Activated CD4-positive, alpha-beta T cell treated with anti-CD3 and anti-CD28 coated beads for 36 hours (primary cell): ENCODE results near the gene ABCA13. TPM values are rescaled to one million over a fixed set of nuclear protein-coding genes. Genes with fewer than 3 reads are reported as not detected.
"Not testable (repeated sequence)": the region's sequence is repeated elsewhere in the genome, so short reads cannot be mapped to it uniquely, and the experiment has no call there.

ENCODE experiments used
- ATAC-seq: fragments of 200-7000 bp; cut with Tn5 transposase; one replicate; pipeline ENCODE4 v1.10.0; 2021; ENCODE audit warnings: mild to moderate bottlenecking, moderate library complexity
- CTCF ChIA-PET: fragments of 350-600 bp; sonication (Branson Sonifier 250); formaldehyde crosslinking; loops from one replicate; lab custom pipeline; 2021; ENCODE audit warnings: antibody characterized with exemption; lab: Charles Lee
- POLR2A ChIA-PET: fragments of 350-600 bp; sonication (Branson Sonifier 250); formaldehyde crosslinking; loops from one replicate; lab custom pipeline; 2021; ENCODE audit warnings: antibody characterized with exemption, inconsistent platforms; lab: Charles Lee
- DNase-seq: peaks from one replicate; pipeline ENCODE4 v3.0.0-alpha.2; 2020
- H3K27ac Mint-ChIP-seq: one replicate; pipeline ENCODE4 v1.8.0; 2021; ENCODE audit warnings: mixed read lengths
- H3K27me3 Mint-ChIP-seq: one replicate; pipeline ENCODE4 v1.8.0; 2021; ENCODE audit warnings: mixed read lengths
- H3K36me3 Mint-ChIP-seq: one replicate; pipeline ENCODE4 v1.8.0; 2021; ENCODE audit warnings: low read depth, mixed read lengths
- H3K4me1 Mint-ChIP-seq: one replicate; pipeline ENCODE4 v1.8.0; 2021; ENCODE audit warnings: mixed read lengths
- H3K4me3 Mint-ChIP-seq: one replicate; pipeline ENCODE4 v1.8.0; 2021; ENCODE audit warnings: mild to moderate bottlenecking, moderate library complexity, mixed read lengths
- H3K9me3 Mint-ChIP-seq: one replicate; pipeline ENCODE4 v1.8.0; 2021; ENCODE audit warnings: low read depth, mixed read lengths
- intact Hi-C, 2 experiments: fragments of 100-400 bp; cut with DNase I in 1 of 2; cut with micrococcal nuclease in 1 of 2; formaldehyde crosslinking; loops; one replicate each; pipeline versions ENCODE4 v1.14.2 to v1.15.1; 2022 to 2024; cut with DNase I, micrococcal nuclease
- total RNA-seq, 2 experiments: library from RNA; stranded (reverse); gene quantifications; one replicate each; pipeline ENCODE4 v1.2.3, GENCODE V29; 2021

The ABCA13 gene
- total RNA-seq, 2 experiments from 2014 or later = not detected

DNA sequence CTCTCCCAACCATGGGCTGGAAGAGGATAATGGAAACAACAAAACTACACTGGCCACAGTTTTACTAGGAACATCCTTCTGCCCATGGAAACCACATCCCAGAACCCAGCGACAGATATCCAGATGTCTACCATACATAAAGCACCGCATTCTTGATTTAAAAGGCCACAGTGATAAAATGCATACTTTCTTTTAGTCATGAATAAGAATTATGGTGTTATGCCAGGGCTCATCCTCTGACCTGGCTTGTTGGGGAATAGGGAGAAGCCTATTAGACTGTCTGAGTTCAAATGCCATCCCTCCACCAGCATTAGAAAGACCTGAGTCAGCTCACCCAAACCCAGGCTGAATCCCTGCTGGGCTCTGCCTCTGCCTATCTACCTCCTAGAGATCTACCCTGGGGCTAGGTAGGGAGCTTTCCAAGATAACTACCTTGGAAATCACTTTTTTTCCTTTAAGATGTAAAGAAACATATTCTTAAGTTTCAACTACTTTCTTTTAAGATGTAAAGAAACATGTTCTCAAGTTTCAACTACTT, 5.2 kb downstream of the ABCA13 start:
- no peaks in the 10 kb centered on the region for H3K27me3 Mint-ChIP-seq

DNA sequence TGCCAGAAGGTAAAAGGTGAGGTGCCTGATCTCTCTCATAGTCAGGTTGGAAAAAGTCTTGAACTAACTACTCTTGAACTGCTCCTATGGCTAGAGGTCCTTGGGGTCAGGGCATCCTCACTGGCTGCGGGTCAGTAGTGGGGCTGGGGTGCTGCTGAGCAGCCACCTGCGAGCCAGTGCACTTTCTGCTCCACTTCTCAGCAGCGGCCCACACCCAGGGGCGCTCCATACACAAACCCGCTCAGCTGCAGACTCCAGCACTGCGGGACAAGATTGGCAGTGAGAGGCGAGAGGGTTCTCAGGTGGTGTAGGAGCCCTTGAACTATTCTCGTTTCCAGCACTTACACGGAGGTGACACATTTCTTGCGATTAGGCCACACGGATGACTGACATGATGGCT, 6.0 kb downstream of the ABCA13 start:
- ChIA-PET POLR2A (no interaction called here), CTCF (no interaction called here)
- Mint-ChIP-seq H3K4me1 (no peaks in the 10 kb centered on the region), H3K36me3 (no peaks in the 10 kb centered on the region), H3K4me3 (no peak overlapping the region), H3K27me3 (no peaks in the 10 kb centered on the region), H3K9me3 (no peaks in the 10 kb centered on the region), H3K27ac (no peak overlapping the region)
- ATAC-seq (no peak), DNase-seq (no peak)
- intact Hi-C loops = no loop called here

More for the DNA sequence above, 5.2 kb downstream of the ABCA13 start:
- H3K4me1 Mint-ChIP-seq = no peaks in the 10 kb centered on the region
- no peak for DNase-seq
- intact Hi-C loops = no loop called here
- ChIA-PET POLR2A (no interaction called here), CTCF (no interaction called here)
- H3K36me3 Mint-ChIP-seq = no peaks in the 10 kb centered on the region
- ATAC-seq = no peak
- H3K27ac Mint-ChIP-seq = no peak overlapping the region
- H3K4me3 Mint-ChIP-seq = no peak overlapping the region
- no peaks in the 10 kb centered on the region for H3K9me3 Mint-ChIP-seq

DNA sequence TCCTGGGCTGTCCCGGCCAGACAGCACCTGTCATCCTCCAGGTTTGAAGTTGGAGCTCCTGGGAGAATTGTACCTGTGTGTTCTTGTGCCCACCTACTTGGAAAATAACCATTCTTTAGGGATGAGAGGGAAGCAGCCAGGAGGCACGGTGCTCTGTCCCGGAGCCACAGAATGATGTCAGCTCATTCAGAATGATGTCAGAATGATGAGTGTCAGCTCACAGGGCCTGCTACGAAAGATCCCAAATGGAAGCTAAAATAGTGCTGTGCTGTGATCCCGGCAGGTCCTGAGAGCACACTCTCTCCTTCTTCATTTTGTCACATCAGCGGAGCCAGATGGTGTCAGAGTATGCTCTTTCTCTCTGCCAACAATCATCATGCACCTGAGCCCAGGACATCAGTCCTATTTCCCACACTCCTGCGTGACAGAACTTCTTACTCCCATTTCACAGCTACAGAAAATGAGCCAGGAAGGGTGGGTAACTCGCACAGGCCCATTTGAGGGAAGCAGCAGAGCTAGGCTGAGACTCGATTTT, 8.3 kb downstream of the ABCA13 start:
- no peak overlapping the region for H3K27ac Mint-ChIP-seq
- ChIA-PET CTCF (no interaction called here), POLR2A (no interaction called here)
- no peak for DNase-seq
- no peak for ATAC-seq
- intact Hi-C loops = no loop called here
- no peaks in the 10 kb centered on the region for H3K36me3 Mint-ChIP-seq
- no peaks in the 10 kb centered on the region for H3K27me3 Mint-ChIP-seq
- H3K4me3 Mint-ChIP-seq = no peak overlapping the region
- H3K4me1 Mint-ChIP-seq = peaks cover 9% of the 10 kb centered on the region
- no peaks in the 10 kb centered on the region for H3K9me3 Mint-ChIP-seq

DNA sequence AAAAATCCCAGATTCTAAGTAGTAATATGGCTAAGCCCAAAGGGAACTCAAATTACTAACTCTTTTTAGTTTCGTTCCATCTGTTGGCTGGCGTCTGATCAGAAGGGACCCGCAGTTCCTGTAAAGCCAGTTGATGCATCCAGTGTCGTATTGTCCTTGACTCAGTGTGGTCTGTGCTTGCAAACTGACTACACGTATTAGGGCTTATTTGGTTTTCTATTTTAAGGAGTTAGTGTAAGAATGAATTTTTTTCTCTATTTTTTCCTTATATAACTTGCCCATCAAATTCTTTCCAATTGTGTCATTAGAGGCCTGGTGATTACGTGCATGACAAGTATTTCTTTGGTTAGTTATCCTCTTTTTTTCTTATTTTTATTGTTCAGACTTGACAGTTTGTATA, 9.7 kb downstream of the ABCA13 start:
- no peak for ATAC-seq
- POLR2A ChIA-PET = no interaction called here
- Mint-ChIP-seq H3K27ac (no peak overlapping the region), H3K36me3 (no peaks in the 10 kb centered on the region), H3K27me3 (peaks cover 1% of the 10 kb centered on the region), H3K9me3 (no peaks in the 10 kb centered on the region), H3K4me3 (no peak overlapping the region), H3K4me1 (peaks cover 9% of the 10 kb centered on the region)
- CTCF ChIA-PET = interaction anchor here (1.4 kb wide), 1 partner anchor 24 kb away, joined by 4 read pairs; no protein-coding TSS in a partner anchor
- intact Hi-C loops = no loop called here
- DNase-seq = no peak

DNA sequence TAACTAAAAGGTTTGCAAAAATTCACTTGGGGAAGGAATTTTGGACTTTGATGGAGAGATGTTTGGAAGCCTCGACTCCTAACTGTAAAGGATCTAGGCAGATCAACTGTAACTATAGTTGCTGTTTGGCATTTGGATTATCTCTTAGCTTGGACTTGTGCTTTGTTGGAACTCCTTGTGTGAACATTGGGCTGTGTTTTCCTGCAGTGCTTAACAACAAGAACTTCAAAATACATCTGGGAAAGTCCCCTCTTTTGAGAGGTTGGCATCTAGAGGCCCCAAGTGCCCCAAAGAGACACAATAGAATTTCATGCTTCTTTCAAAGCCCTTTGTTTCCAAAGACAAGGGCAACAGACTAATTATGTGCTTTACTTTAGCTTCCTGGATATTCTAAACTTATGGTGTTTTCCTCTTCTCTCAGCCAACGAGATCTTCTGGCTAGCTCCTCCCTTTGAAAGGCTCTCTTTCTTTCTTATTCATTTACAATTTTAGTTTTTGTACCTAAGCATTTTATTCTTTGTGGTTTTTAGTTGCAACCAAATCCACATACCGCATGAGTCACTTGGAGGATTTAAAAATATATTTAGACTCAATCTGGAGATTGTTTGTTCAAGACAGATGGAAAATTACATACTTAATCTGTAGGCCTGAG, 11.6 kb downstream of the ABCA13 start:
- H3K9me3 Mint-ChIP-seq = peaks cover 3% of the 10 kb centered on the region
- ChIA-PET CTCF (no interaction called here), POLR2A (no interaction called here)
- intact Hi-C loops = no loop called here
- H3K4me1 Mint-ChIP-seq = peaks cover 9% of the 10 kb centered on the region
- no peak for ATAC-seq
- no peak for DNase-seq
- no peak overlapping the region for H3K4me3 Mint-ChIP-seq
- no peak overlapping the region for H3K27ac Mint-ChIP-seq
- no peaks in the 10 kb centered on the region for H3K36me3 Mint-ChIP-seq
- H3K27me3 Mint-ChIP-seq = peaks cover 4% of the 10 kb centered on the region

DNA sequence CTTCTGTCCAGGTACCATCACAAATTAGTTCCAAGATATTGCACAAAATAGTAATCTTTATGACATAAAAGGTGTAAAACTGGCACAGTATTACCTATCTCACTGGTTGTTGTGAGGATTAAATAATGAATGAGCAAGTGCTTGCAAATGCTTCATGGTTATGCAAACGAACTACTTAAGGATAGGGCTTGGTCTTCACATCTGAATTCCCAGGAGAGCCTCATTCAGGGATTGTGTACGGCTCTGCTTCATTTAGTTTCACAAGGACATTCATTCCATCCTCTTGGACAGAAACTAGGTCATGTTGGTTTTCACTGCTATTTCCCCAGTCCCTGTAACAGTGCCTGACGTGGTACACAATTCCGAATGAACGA, 12.1 kb downstream of the ABCA13 start:
- H3K4me1 Mint-ChIP-seq = peaks cover 9% of the 10 kb centered on the region
- ChIA-PET POLR2A (no interaction called here), CTCF (no interaction called here)
- peaks cover 7% of the 10 kb centered on the region for H3K9me3 Mint-ChIP-seq
- ATAC-seq (no peak), DNase-seq (no peak)
- intact Hi-C loops = no loop called here
- H3K27me3 Mint-ChIP-seq = peaks cover 5% of the 10 kb centered on the region
- H3K4me3 Mint-ChIP-seq = no peak overlapping the region
- no peak overlapping the region for H3K27ac Mint-ChIP-seq
- H3K36me3 Mint-ChIP-seq = no peaks in the 10 kb centered on the region

DNA sequence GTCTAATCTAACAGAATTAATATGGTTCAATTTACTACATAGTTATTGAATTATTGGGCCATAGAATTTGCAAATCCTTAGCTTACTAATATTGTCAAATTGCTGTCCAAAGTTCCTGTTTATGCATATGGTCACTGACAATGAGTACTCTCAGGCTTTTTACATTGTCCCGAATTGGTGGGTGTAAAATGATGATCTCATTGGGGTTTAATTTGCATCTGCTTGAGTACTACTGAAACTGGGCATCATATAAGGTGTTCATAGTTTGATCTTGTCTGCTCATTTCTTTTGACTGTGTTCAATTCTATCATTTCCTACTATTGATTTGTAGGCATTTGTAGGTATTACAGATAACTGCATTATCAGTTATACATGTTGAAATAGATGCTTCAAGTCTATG, 12.7 kb downstream of the ABCA13 start:
- intact Hi-C loops = no loop called here
- H3K27me3 Mint-ChIP-seq = peaks cover 9% of the 10 kb centered on the region
- H3K36me3 Mint-ChIP-seq = no peaks in the 10 kb centered on the region
- no peak overlapping the region for H3K4me3 Mint-ChIP-seq
- no peak overlapping the region for H3K27ac Mint-ChIP-seq
- peaks cover 9% of the 10 kb centered on the region for H3K4me1 Mint-ChIP-seq
- ChIA-PET POLR2A (no interaction called here), CTCF (no interaction called here)
- ATAC-seq (no peak), DNase-seq (no peak)
- peaks cover 7% of the 10 kb centered on the region for H3K9me3 Mint-ChIP-seq

DNA sequence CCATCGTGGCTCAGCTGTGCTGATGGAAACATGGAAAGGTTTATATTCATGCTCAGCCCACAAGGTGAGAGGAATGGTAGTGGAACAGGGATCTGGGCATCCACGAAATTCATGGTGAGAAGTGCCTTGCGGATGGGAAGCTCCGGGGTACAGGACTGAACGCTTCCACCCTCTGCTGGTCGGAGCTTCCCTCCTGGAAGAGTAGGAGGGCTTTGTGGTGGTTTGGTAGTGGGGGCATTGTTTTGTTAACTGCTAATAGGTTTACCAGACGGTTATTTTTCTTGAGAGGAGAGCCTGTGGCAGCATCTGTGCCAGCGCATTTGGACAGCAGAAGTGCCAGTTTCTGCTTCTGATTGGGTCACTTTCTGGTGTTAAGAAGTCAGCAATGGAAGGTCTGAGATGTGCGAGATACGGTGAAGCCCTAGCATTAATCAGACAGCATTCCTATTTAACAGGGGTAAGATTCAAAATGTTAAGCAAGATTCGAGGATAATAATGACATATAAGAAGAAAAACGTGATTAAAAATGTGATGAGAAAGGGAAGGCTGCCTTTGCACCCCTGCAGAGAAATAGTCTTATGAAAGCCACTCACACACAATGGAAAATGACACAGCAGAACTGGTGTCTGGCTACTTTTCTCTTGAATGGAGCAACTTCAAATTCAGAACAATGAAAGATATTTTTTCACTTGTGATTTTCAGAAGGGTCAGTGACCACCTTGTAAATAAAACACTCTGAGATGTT, 17.7 kb downstream of the ABCA13 start:
- Mint-ChIP-seq H3K4me1 (no peaks in the 10 kb centered on the region), H3K4me3 (no peak overlapping the region), H3K36me3 (no peaks in the 10 kb centered on the region), H3K27ac (no peak overlapping the region), H3K27me3 (peaks cover 12% of the 10 kb centered on the region), H3K9me3 (peaks cover 7% of the 10 kb centered on the region)
- ChIA-PET CTCF (no interaction called here), POLR2A (no interaction called here)
- ATAC-seq (no peak), DNase-seq (no peak)
- intact Hi-C loops = no loop called here

DNA sequence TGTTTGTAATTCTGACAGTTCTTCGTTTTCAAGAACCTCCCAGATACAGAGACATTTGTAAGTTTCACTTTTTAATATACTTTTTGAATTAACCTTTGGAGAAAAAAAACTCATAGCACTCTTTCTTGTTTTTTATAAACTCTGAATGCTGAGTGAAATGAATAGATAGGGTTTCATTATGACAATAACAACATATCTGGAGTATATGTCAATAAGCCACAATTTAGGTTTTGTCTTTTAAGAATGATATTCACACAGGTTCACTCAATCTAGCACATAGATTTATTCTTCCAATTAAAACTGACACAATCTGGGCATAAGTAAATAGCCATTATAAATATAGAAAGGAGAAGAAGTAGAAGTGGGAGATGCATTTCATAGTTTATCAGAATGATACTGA, 21.7 kb downstream of the ABCA13 start:
- Mint-ChIP-seq H3K27ac (no peak overlapping the region), H3K27me3 (peaks cover 7% of the 10 kb centered on the region), H3K4me1 (no peaks in the 10 kb centered on the region), H3K36me3 (no peaks in the 10 kb centered on the region), H3K9me3 (peaks cover 3% of the 10 kb centered on the region), H3K4me3 (no peak overlapping the region)
- POLR2A ChIA-PET = no interaction called here
- DNase-seq (no peak), ATAC-seq (no peak)
- CTCF ChIA-PET = no interaction called here
- intact Hi-C loops = no loop called here

DNA sequence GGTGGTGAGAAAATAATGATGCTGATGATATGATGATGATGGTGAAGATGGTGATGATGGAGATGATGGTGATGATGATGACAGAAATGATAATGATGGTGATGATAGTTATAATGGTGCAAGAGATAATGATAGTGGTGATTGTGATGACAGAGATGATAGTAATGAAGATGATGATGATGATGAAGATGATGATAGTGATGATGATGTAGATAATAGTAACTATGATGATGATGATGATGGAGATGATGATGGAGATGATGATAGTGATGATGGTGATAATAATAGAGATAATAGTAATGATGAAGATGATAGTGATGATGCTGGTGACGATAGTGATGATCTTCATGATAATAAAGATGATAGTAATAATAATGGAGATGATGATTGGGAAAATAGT, 22.2 kb downstream of the ABCA13 start:
- H3K9me3 Mint-ChIP-seq = no peaks in the 10 kb centered on the region
- H3K36me3 Mint-ChIP-seq = no peaks in the 10 kb centered on the region
- H3K4me1 Mint-ChIP-seq = no peaks in the 10 kb centered on the region
- ATAC-seq (no peak), DNase-seq (no peak)
- peaks cover 7% of the 10 kb centered on the region for H3K27me3 Mint-ChIP-seq
- intact Hi-C loops = no loop called here
- no peak overlapping the region for H3K27ac Mint-ChIP-seq
- no peak overlapping the region for H3K4me3 Mint-ChIP-seq
- CTCF ChIA-PET = no interaction called here
- POLR2A ChIA-PET = no interaction called here

DNA sequence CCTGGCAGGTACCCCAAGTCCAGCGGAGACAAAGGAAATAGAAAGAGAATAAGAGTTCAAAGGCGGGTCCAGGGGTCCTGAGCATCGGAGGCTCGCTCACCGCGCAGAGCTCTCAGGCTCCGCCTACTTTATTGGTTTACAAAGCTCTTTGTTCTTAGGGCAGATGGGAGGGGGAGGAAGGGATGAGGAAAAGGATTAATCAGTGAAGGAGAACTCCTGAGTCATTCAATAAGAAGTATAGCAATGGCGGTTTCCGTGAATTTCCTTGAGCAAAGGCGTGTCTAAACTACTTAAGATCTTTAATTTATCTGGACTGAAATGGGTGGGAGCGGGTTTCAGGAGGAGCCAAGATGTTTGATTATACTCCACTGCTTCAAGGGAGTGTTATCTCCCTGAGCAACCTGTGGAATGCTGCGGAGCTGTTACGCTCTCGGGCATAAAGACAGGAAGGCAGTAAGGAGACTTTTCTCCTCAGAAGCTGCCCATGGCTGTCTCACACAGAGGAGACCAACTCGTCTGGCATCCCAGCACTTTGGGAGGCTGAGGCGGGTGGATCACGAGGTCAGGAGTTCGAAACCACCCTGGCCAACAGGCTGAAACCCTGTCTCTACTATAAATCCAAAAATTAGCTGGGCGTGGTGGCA, 29.8 kb downstream of the ABCA13 start:
- ATAC-seq, H3K4me3 Mint-ChIP-seq, POLR2A ChIA-PET, H3K9me3 Mint-ChIP-seq, H3K27ac Mint-ChIP-seq, H3K36me3 Mint-ChIP-seq, DNase-seq, intact Hi-C loops, H3K27me3 Mint-ChIP-seq, H3K4me1 Mint-ChIP-seq: not testable (repeated sequence)
- CTCF ChIA-PET = interaction anchor here (0.7 kb wide), 1 partner anchor 13 kb away, joined by 3 read pairs; no protein-coding TSS in a partner anchor
